Breast epithelium (tissue), 4 donors: ENCODE measurements around the gene PAM16. TPM values are rescaled to one million over a fixed set of nuclear protein-coding genes. Genes with fewer than 3 reads are reported as not detected.

ENCODE experiments used
- DNase-seq, 2 donors: peaks; one replicate each; pipeline ENCODE4 v3.0.0-alpha.2; 2019; ENCODE audit warnings: low spot score in 2 of 2
- H3K27ac ChIP-seq, 2 donors: fragments of 200-600 bp; sonication (generic) in 1 of 2; one replicate each; pipeline ENCODE4 v1.5.1; 2016 to 2019; ENCODE audit warnings: mild to moderate bottlenecking in 1 of 2
- H3K27me3 ChIP-seq, 2 donors: fragments of 200-600 bp; sonication (generic) in 1 of 2; one replicate each; pipeline versions ENCODE4 v1.5.1 to v1.6.0; 2017 to 2019; ENCODE audit warnings: control low read depth in 1 of 2, mild to moderate bottlenecking in 1 of 2
- H3K36me3 ChIP-seq: fragments of 200-600 bp; one replicate; pipeline ENCODE4 v1.5.1; 2019
- H3K4me1 ChIP-seq, 2 donors: fragments of 200-600 bp; sonication (generic); one replicate each; pipeline ENCODE4 v1.5.1; 2016 to 2019; ENCODE audit warnings: control low read depth in 1 of 2
- H3K4me3 ChIP-seq, 3 donors: fragments of 200-600 bp; sonication (generic); 1 replicate in 2 of 3; 2 replicates in 1 of 3; pipeline ENCODE4 v1.5.1; 2016 to 2019; ENCODE audit warnings: mild to moderate bottlenecking in 3 of 3, moderate library complexity in 2 of 3
- H3K9me3 ChIP-seq, 2 donors: fragments of 200-600 bp; sonication (generic) in 1 of 2; one replicate each; pipeline ENCODE4 v1.5.1; 2016 to 2019; ENCODE audit warnings: control low read depth in 1 of 2
- POLR2A ChIP-seq: fragments of 450-650 bp; IDR thresholded peaks from one replicate; pipeline ENCODE4 v1.6.1; 2016; ENCODE audit warnings: antibody characterized with exemption, mild to moderate bottlenecking, moderate library complexity
- POLR2AphosphoS5 ChIP-seq, 3 donors: sonication (generic); formaldehyde crosslinking; IDR thresholded peaks; one replicate each; pipeline ENCODE4 v1.6.1; 2017; ENCODE audit warnings: antibody characterized with exemption in 3 of 3
- intact Hi-C: fragments of 100-400 bp; cut with DNase I; formaldehyde crosslinking; loops from one replicate; pipeline ENCODE4 v1.15.1; 2023; ENCODE audit warnings: low total_unique reads
- total RNA-seq, 3 donors: library from RNA; depleted of rRNA; stranded (reverse); fragments of >200 nt; gene quantifications; one replicate each; pipeline ENCODE4 v1.1.0, GENCODE V29; 2016
- TF ChIP-seq, protein P1 (sequence below), 3 donors: fragments of 450-650 bp; IDR thresholded peaks; one replicate each; pipeline ENCODE4 v1.5.1; 2016 to 2017; ENCODE audit warnings: antibody characterized with exemption in 3 of 3, mild to moderate bottlenecking in 3 of 3, moderate library complexity in 3 of 3

Gene PAM16
- total RNA-seq, 3 donors from 2014 or later: 24.9 to 52.4 (median 49.9) TPM

GRCh38 chr16:4338712-4339299, 12.3 kb downstream of the PAM16 start:
- no peak overlapping the region for H3K4me3 ChIP-seq
- no peak for TF ChIP-seq POLR2A
- TF ChIP-seq POLR2AphosphoS5 (IDR thresholded peaks at IDR 0.05): no peak
- TF ChIP-seq, protein P1, sequence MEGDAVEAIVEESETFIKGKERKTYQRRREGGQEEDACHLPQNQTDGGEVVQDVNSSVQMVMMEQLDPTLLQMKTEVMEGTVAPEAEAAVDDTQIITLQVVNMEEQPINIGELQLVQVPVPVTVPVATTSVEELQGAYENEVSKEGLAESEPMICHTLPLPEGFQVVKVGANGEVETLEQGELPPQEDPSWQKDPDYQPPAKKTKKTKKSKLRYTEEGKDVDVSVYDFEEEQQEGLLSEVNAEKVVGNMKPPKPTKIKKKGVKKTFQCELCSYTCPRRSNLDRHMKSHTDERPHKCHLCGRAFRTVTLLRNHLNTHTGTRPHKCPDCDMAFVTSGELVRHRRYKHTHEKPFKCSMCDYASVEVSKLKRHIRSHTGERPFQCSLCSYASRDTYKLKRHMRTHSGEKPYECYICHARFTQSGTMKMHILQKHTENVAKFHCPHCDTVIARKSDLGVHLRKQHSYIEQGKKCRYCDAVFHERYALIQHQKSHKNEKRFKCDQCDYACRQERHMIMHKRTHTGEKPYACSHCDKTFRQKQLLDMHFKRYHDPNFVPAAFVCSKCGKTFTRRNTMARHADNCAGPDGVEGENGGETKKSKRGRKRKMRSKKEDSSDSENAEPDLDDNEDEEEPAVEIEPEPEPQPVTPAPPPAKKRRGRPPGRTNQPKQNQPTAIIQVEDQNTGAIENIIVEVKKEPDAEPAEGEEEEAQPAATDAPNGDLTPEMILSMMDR (IDR thresholded peaks at IDR 0.05): no peak
- H3K9me3 ChIP-seq: no peaks in the 10 kb centered on the region
- H3K27me3 ChIP-seq: no peaks in the 10 kb centered on the region
- no peak overlapping the region for H3K27ac ChIP-seq
- intact Hi-C loops: no loop called here
- no peaks in the 10 kb centered on the region for H3K36me3 ChIP-seq
- no peaks in the 10 kb centered on the region for H3K4me1 ChIP-seq
- no peak for DNase-seq

GRCh38 chr16:4338125-4338582, 13.0 kb downstream of the PAM16 start:
- no peak overlapping the region for H3K4me3 ChIP-seq
- intact Hi-C loops: no loop called here
- H3K27ac ChIP-seq: no peak overlapping the region
- H3K4me1 ChIP-seq: no peaks in the 10 kb centered on the region
- TF ChIP-seq POLR2A: no peak
- TF ChIP-seq, protein P1 (IDR thresholded peaks at IDR 0.05): no peak
- no peak for TF ChIP-seq POLR2AphosphoS5 (IDR thresholded peaks at IDR 0.05)
- H3K9me3 ChIP-seq: no peaks in the 10 kb centered on the region
- H3K27me3 ChIP-seq: no peaks in the 10 kb centered on the region
- H3K36me3 ChIP-seq: no peaks in the 10 kb centered on the region
- DNase-seq: no peak

DNA sequence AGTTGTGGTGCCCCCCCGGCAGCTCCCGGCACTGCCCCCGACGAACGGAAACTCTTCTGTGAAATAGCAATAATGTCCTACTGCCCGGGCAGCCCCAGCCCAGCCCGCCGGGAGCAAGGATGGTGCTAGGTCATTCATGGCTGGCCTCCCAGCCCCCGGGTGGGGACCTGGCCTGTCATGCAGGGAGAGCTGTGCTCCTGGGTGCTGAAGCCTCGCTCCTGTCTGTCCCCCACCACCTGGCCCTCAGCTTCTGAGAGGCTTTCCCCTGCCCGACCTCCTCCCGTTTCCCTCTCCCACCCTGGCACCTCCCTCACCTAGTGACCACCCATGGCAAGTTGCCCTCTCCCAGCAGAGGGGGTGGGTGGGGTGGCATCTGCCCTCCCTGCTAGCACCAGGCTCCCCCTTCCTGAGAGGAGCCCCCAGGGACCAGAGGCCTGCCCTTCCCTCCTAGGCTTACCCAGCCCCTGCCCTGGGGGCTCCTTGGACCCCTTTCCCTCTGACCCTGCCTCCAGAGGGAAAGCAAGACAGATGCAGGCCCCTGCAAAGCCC, 13.5 kb downstream of the PAM16 start:
- Histone ChIP-seq H3K36me3 (no peaks in the 10 kb centered on the region), H3K4me1 (no peaks in the 10 kb centered on the region), H3K4me3 (no peak overlapping the region), H3K27ac (no peak overlapping the region), H3K9me3 (no peaks in the 10 kb centered on the region), H3K27me3 (no peaks in the 10 kb centered on the region)
- DNase-seq: no peak
- intact Hi-C loops: no loop called here
- TF ChIP-seq, protein P1 (IDR thresholded peaks at IDR 0.05): no peak
- TF ChIP-seq POLR2AphosphoS5 (IDR thresholded peaks at IDR 0.05) (no peak), POLR2A (no peak)

DNA sequence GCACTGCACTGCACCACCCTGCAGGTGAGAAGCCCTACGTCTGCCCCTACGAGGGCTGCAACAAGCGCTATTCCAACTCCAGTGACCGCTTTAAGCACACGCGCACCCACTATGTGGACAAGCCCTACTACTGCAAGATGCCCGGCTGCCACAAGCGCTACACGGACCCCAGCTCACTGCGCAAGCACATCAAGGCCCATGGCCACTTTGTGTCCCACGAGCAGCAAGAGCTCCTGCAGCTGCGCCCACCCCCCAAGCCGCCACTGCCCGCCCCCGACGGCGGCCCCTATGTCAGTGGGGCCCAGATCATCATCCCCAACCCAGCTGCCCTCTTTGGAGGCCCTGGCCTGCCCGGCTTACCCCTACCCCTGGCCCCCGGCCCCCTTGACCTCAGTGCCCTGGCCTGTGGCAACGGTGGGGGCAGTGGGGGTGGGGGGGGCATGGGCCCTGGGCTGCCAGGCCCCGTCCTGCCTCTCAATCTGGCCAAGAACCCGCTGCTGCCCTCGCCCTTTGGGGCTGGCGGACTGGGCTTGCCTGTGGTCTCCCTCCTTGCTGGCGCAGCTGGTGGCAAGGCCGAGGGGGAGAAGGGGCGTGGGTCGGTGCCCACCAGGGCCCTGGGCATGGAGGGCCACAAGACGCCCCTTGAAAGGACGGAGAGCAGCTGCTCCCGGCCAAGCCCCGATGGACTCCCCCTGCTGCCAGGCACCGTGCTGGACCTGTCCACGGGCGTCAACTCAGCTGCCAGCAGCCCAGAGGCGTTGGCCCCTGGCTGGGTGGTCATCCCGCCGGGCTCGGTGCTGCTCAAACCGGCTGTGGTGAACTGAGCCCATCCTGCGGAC, 14.2 kb downstream of the PAM16 start:
- intact Hi-C loops: no loop called here
- no peaks in the 10 kb centered on the region for H3K27me3 ChIP-seq
- TF ChIP-seq POLR2AphosphoS5 (IDR thresholded peaks at IDR 0.05): no peak
- TF ChIP-seq, protein P1 (IDR thresholded peaks at IDR 0.05): no peak
- TF ChIP-seq POLR2A: no peak
- no peaks in the 10 kb centered on the region for H3K36me3 ChIP-seq
- no peak overlapping the region for H3K4me3 ChIP-seq
- DNase-seq: no peak
- no peak overlapping the region for H3K27ac ChIP-seq
- H3K4me1 ChIP-seq: no peaks in the 10 kb centered on the region
- H3K9me3 ChIP-seq: no peaks in the 10 kb centered on the region
